ENCODE data around the gene CD274. TPM values are rescaled to one million over a fixed set of nuclear protein-coding genes. Genes with fewer than 3 reads are reported as not detected.

The CD274 gene
- total RNA-seq, 4 donors from 2014 or later: 0.90 to 10.2 (median 5.7) TPM

DNA sequence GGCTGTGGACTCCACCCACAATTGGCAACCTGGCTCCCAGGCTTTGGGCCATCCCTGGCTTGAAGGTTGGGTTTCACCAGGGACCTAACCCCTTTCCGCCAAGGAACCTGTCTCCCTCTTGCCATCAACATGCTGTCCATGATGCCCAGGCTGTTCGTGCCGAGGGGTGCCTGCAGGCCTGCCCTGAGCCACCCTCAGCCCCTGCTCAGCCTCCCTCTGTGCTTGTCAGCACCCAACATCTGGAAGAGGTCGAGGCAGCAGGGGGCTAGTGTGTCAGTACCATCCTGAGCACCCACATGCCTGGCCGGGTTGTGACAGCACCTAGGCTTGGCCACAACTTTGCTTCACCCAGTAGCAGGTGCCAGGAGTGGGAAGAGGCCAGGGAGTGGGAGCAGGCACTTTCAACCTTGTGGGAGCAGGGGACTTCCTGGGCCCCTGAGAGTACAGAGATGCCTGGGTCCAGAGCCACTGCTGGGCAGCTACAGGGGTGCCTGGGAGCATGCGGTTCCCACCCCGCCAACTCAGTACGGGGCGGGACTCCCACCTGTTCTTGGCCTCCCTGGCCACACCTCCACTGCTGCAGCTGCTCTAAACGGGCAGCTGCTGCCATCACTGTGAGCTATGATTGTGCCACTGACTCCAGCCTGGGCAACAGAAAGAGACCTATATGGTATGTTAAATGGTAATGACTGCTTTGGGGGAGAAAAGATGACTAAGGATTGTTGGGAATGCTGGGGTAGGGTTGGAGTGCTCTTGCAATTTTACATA, 66.3 kb downstream of the CD274 start:
- Histone ChIP-seq H3K9me3 (no peaks in the 10 kb centered on the region), H3K4me1 (no peaks in the 10 kb centered on the region), H3K27me3 (no peaks in the 10 kb centered on the region), H3K36me3 (no peaks in the 10 kb centered on the region), H3K27ac (no peak overlapping the region), H3K4me3 (no peak overlapping the region)
- DNase-seq: no peak
- no peak for TF ChIP-seq POLR2A (IDR thresholded peaks at IDR 0.05)
- TF ChIP-seq, protein P1, sequence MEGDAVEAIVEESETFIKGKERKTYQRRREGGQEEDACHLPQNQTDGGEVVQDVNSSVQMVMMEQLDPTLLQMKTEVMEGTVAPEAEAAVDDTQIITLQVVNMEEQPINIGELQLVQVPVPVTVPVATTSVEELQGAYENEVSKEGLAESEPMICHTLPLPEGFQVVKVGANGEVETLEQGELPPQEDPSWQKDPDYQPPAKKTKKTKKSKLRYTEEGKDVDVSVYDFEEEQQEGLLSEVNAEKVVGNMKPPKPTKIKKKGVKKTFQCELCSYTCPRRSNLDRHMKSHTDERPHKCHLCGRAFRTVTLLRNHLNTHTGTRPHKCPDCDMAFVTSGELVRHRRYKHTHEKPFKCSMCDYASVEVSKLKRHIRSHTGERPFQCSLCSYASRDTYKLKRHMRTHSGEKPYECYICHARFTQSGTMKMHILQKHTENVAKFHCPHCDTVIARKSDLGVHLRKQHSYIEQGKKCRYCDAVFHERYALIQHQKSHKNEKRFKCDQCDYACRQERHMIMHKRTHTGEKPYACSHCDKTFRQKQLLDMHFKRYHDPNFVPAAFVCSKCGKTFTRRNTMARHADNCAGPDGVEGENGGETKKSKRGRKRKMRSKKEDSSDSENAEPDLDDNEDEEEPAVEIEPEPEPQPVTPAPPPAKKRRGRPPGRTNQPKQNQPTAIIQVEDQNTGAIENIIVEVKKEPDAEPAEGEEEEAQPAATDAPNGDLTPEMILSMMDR (IDR thresholded peaks at IDR 0.05): no peak
- intact Hi-C loops (cut with DNase I; ENCODE audit: low total_unique reads): no loop called here

DNA sequence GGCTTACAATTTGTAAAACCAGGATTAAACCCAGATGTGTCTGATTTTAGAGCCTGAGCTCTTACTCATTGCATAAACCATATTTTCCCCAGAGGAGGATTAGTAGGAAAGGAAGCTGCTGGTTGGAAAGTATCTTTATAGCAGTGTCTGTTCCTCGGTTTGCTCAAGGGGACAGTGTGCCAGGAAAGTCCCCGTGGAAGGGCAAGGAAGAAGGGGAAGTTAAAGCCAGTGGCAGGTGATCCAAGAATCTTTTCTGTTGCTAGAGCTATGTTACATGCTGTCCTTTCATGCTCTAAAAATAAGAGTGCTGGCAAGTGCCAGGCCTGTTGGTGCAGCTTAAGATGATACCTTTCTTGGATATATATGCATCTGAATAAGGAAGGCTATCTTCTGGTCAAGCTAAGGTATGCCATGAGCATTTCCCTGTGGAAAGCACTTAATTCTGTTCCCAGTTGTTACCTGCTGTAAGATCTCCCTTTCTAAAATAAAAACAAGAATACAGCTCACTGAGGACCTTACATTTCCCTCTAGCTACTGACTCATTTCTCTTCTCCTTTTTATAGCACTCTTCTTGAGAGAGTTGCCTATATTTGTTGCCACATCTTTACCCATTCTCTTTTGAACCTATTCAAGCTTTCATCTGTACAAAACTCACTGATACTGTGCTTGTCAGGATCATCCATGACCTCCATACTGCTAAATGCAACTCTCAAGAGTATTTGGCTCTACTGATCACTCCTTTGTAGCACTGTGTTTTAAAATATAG, 68.0 kb downstream of the CD274 start:
- Histone ChIP-seq H3K9me3 (no peaks in the 10 kb centered on the region), H3K36me3 (no peaks in the 10 kb centered on the region), H3K4me3 (no peak overlapping the region), H3K27me3 (no peaks in the 10 kb centered on the region), H3K27ac (no peak overlapping the region), H3K4me1 (no peaks in the 10 kb centered on the region)
- TF ChIP-seq POLR2A (IDR thresholded peaks at IDR 0.05): no peak
- TF ChIP-seq, protein P1 (IDR thresholded peaks at IDR 0.05): no peak
- no peak for DNase-seq
- intact Hi-C loops (cut with DNase I; ENCODE audit: low total_unique reads): no loop called here

DNA sequence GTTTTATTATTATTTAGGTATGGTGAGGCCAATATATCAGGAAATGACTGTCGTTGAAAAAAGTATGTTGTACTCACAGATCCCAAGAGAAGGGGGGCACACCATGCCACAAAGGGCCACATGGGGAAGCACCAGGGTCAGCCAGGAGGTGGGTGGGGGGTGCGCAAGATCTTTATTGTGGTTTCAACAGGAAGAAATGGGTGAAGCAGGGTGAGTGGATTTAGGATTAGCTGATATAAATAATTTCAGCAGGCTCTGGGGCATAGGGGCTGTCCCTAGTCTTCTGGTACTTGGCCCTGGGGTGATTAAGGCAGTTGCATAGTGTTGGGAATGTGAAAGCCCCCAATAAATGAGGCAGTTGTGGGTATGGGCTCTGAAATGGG, 68.6 kb downstream of the CD274 start:
- Histone ChIP-seq H3K9me3 (no peaks in the 10 kb centered on the region), H3K36me3 (no peaks in the 10 kb centered on the region), H3K27ac (no peak overlapping the region), H3K4me1 (no peaks in the 10 kb centered on the region), H3K4me3 (no peak overlapping the region), H3K27me3 (no peaks in the 10 kb centered on the region)
- no peak for DNase-seq
- TF ChIP-seq, protein P1 (IDR thresholded peaks at IDR 0.05): no peak
- no peak for TF ChIP-seq POLR2A (IDR thresholded peaks at IDR 0.05)
- intact Hi-C loops (cut with DNase I; ENCODE audit: low total_unique reads): no loop called here

Other genes with a start within 250 kb of the CD274 start
- gene INSL4, start 219.1 kb upstream of the CD274 start, total RNA-seq: not detected
- 1 to 10 TPM in 1 of 4 donors, not detected in 3; 1.3 TPM for gene RLN2, start 145.8 kb upstream of the CD274 start, total RNA-seq
- under 1 TPM in 1 of 4 donors, not detected in 3; 0.76 TPM for gene RLN1, start 110.7 kb upstream of the CD274 start, total RNA-seq
- 10 to 100 TPM in 2 of 4 donors, 1 to 10 TPM in 2; 2.9 to 24.6 (median 13.1) TPM for gene PLGRKT, start 12.6 kb upstream of the CD274 start, total RNA-seq
- 1 to 10 TPM in 2 of 4 donors, under 1 TPM in 2; 0.77 to 5.0 (median 1.6) TPM for gene PDCD1LG2, start 60.0 kb downstream of the CD274 start, total RNA-seq
- gene RIC1, start 178.6 kb downstream of the CD274 start, total RNA-seq: 100 to 1,000 TPM in 1 of 4 donors, 10 to 100 TPM in 3; 24.1 to 106 (median 52.5) TPM